Kidney (tissue), 14 donors: ENCODE results near the gene RYR2. TPM values are rescaled to one million over a fixed set of nuclear protein-coding genes. Genes with fewer than 3 reads are reported as not detected.

Experiments used
- DNase-seq, 5 donors: peaks; one replicate each; pipeline ENCODE4 v3.0.0-alpha.2; 2013 to 2020
- FAIRE-seq: peaks from 2 replicates; lab custom pipeline; 2012; peaks lifted over from hg19 to GRCh38; lab: Jason Lieb, UNC
- H3K27ac ChIP-seq, 2 donors: one replicate each; pipeline ENCODE4 v1.7.0; 2013; ENCODE audit warnings: low read depth in 2 of 2, low read length in 2 of 2, inconsistent platforms in 1 of 2
- H3K27me3 ChIP-seq: one replicate; pipeline ENCODE4 v1.7.1; 2013; ENCODE audit warnings: low read length, inconsistent platforms; ENCODE audit not compliant: control insufficient read depth, insufficient read depth
- H3K36me3 ChIP-seq, 3 donors: one replicate each; pipeline versions ENCODE4 v1.7.0 to v1.7.1; 2013; ENCODE audit warnings: low read length in 3 of 3, control low read depth in 1 of 3, inconsistent platforms in 1 of 3; ENCODE audit not compliant: insufficient read depth in 3 of 3, control insufficient read depth in 2 of 3
- H3K4me1 ChIP-seq, 3 donors: one replicate each; pipeline versions ENCODE4 v1.7.0 to v1.7.1; 2013; ENCODE audit warnings: low read length in 3 of 3, inconsistent platforms in 1 of 3, low read depth in 1 of 3; ENCODE audit not compliant: control insufficient read depth in 2 of 3, insufficient read depth in 2 of 3
- H3K4me3 ChIP-seq, 3 donors: one replicate each; pipeline versions ENCODE4 v1.7.0 to v1.8.1; 2013; ENCODE audit warnings: low read length in 3 of 3, control low read depth in 1 of 3, inconsistent platforms in 1 of 3
- H3K9ac ChIP-seq, 3 donors: one replicate each; pipeline versions ENCODE4 v1.7.0 to v1.7.1; 2013; ENCODE audit warnings: low read length in 3 of 3, control low read depth in 1 of 3, inconsistent platforms in 1 of 3
- H3K9me3 ChIP-seq, 3 donors: one replicate each; pipeline versions ENCODE4 v1.7.0 to v1.7.1; 2013; ENCODE audit warnings: low read length in 3 of 3, control low read depth in 1 of 3, inconsistent platforms in 1 of 3; ENCODE audit not compliant: control insufficient read depth in 2 of 3, insufficient read depth in 1 of 3
- CTCF ChIP-seq: IDR thresholded peaks from 3 replicates; pipeline ENCODE4 v1.5.1; 2012; ENCODE audit warnings: mild to moderate bottlenecking, moderate library complexity, borderline replicate concordance; ENCODE audit not compliant: insufficient read depth; ENCODE audit errors: extremely low read depth
- intact Hi-C: fragments of 100-400 bp; cut with DNase I; formaldehyde crosslinking; loops from one replicate; pipeline ENCODE4 v1.11.1; 2022
- polyA plus RNA-seq: library from polyadenylated mRNA; stranded (reverse); fragments of 350-450 nt; fragmentation: Illumina TruSeq; extraction: RNeasy Lipid Tissue Mini Kit (QIAGEN cat#74804); gene quantifications from one replicate; pipeline ENCODE4 v1.2.3, GENCODE V29; 2014; ENCODE audit warnings: low read depth, low replicate concordance; ENCODE audit not compliant: insufficient read depth
- total RNA-seq: library from RNA; stranded (reverse); fragmentation: NEBNext Ultra II Directional; extraction: Animal tissue kit (Norgen Biotek cat#: 25700); gene quantifications from one replicate; pipeline ENCODE4 v1.2.1, GENCODE V29; 2021
- donor health status: control.
- donor health status: control.
- donor health status: control.
- donor health status: control.
- donor health status: control.
- donor health status: DM: yes; HTN: yes; CAD: no.
- donor health status: Normal renal cell carcinoma (clear cell type).

The RYR2 gene
- total and polyA plus RNA-seq, 2 donors from 2014 or later: 0.28 to 0.60 TPM

- FAIRE-seq (no peak), DNase-seq (no peak)
- Histone ChIP-seq H3K9me3 (no peaks in the 10 kb centered on the region), H3K27ac (no peak overlapping the region), H3K36me3 (no peaks in the 10 kb centered on the region), H3K9ac (no peak overlapping the region), H3K4me3 (no peak overlapping the region), H3K27me3 (no peaks in the 10 kb centered on the region), H3K4me1 (no peaks in the 10 kb centered on the region)
- intact Hi-C loops: no loop called here
- no peak for TF ChIP-seq CTCF
Observed at GRCh38 chr1:237009611-237010010, 32.4 kb upstream of the RYR2 start.

GRCh38 chr1:237011432-237011831 is 30.6 kb upstream of the RYR2 start:
- H3K4me1 ChIP-seq: no peaks in the 10 kb centered on the region
- H3K27ac ChIP-seq: no peak overlapping the region
- H3K4me3 ChIP-seq: no peak overlapping the region
- H3K9me3 ChIP-seq: no peaks in the 10 kb centered on the region
- no peaks in the 10 kb centered on the region for H3K36me3 ChIP-seq
- H3K27me3 ChIP-seq: no peaks in the 10 kb centered on the region
- DNase-seq (no peak), FAIRE-seq (no peak)
- intact Hi-C loops: no loop called here
- no peak for TF ChIP-seq CTCF
- no peak overlapping the region for H3K9ac ChIP-seq

GRCh38 chr1:237012361-237012760 is 29.6 kb upstream of the RYR2 start:
- no peaks in the 10 kb centered on the region for H3K4me1 ChIP-seq
- H3K4me3 ChIP-seq: peak overlapping the region in 1 of 3 donors; percentile 39
- H3K36me3 ChIP-seq: no peaks in the 10 kb centered on the region
- DNase-seq (no peak), FAIRE-seq (no peak)
- no peak for TF ChIP-seq CTCF
- no peaks in the 10 kb centered on the region for H3K9me3 ChIP-seq
- no peaks in the 10 kb centered on the region for H3K27me3 ChIP-seq
- no peak overlapping the region for H3K27ac ChIP-seq
- H3K9ac ChIP-seq: no peak overlapping the region
- intact Hi-C loops: no loop called here

GRCh38 chr1:237012788-237013383 is 29.1 kb upstream of the RYR2 start:
- H3K36me3 ChIP-seq: no peaks in the 10 kb centered on the region
- DNase-seq: peak in 3 of 5 donors; percentile 13 to 88 (median 27)
- no peak overlapping the region for H3K27ac ChIP-seq
- H3K9ac ChIP-seq: no peak overlapping the region
- H3K4me3 ChIP-seq: peak overlapping the region in 1 of 3 donors; percentile 39
- H3K9me3 ChIP-seq: no peaks in the 10 kb centered on the region
- no peaks in the 10 kb centered on the region for H3K4me1 ChIP-seq
- no peak for TF ChIP-seq CTCF
- FAIRE-seq: no peak
- intact Hi-C loops: no loop called here
- H3K27me3 ChIP-seq: no peaks in the 10 kb centered on the region
